T1000 (cell line): ENCODE results near the gene PHTF1.
"Not testable (repeated sequence)": the region's sequence is repeated elsewhere in the genome, so short reads cannot be mapped to it uniquely, and the experiment has no call there.

Source experiments
- DNase-seq: peaks from one replicate; lab custom pipeline; 2025; ENCODE audit warnings: mixed read lengths; lab: John Stamatoyannopoulos, UW

The PHTF1 gene

GRCh38 chr1:113777561-113777960 lies 18.3 kb upstream of the PHTF1 start:
- no peak for DNase-seq

GRCh38 chr1:113770031-113770430 lies 10.7 kb upstream of the PHTF1 start:
- DNase-seq: no peak

- DNase-seq: no peak
These were observed 10.3 kb upstream of the PHTF1 start for GRCh38 chr1:113769601-113769970.

- DNase-seq: no peak
These were observed 9.8 kb upstream of the PHTF1 start for GRCh38 chr1:113768916-113769600.

GRCh38 chr1:113765306-113766230 lies 6.3 kb upstream of the PHTF1 start:
- DNase-seq: no peak

GRCh38 chr1:113763661-113764060 lies 4.4 kb upstream of the PHTF1 start:
- DNase-seq: no peak

GRCh38 chr1:113761937-113762336 lies 2.7 kb upstream of the PHTF1 start:
- DNase-seq: no peak

- no peak for DNase-seq
These were observed 1.1 kb upstream of the PHTF1 start for GRCh38 chr1:113760102-113761080.

GRCh38 chr1:113758631-113759332 lies 504 bp downstream of the PHTF1 start:
- DNase-seq: peak; percentile 72

GRCh38 chr1:113756461-113756860 lies 2.8 kb downstream of the PHTF1 start:
- no peak for DNase-seq

- DNase-seq: not testable (repeated sequence)
These were observed 6.0 kb downstream of the PHTF1 start for GRCh38 chr1:113753333-113753732.

GRCh38 chr1:113751516-113751915 lies 7.8 kb downstream of the PHTF1 start:
- no peak for DNase-seq

- no peak for DNase-seq
These were observed 8.2 kb downstream of the PHTF1 start for GRCh38 chr1:113751114-113751513.

GRCh38 chr1:113749402-113749801 lies 9.9 kb downstream of the PHTF1 start:
- DNase-seq: no peak

- DNase-seq: no peak
These were observed 11.9 kb downstream of the PHTF1 start for GRCh38 chr1:113747376-113747775.

- DNase-seq: no peak
These were observed 13.9 kb downstream of the PHTF1 start for GRCh38 chr1:113745425-113745824.

GRCh38 chr1:113744114-113744513 lies 15.2 kb downstream of the PHTF1 start:
- no peak for DNase-seq

- no peak for DNase-seq
These were observed 16.8 kb downstream of the PHTF1 start for GRCh38 chr1:113742515-113742914.

- DNase-seq: no peak
These were observed 24.8 kb downstream of the PHTF1 start for GRCh38 chr1:113734357-113735055.

- no peak for DNase-seq
These were observed 26.5 kb downstream of the PHTF1 start for GRCh38 chr1:113732802-113733201.

GRCh38 chr1:113721010-113721409 lies 38.3 kb downstream of the PHTF1 start:
- no peak for DNase-seq
